OCI-LY7 (cell line): ENCODE data around the gene RAPGEF5. TPM values are rescaled to one million over a fixed set of nuclear protein-coding genes. Genes with fewer than 3 reads are reported as not detected.

Experiments used
- BruUV-seq: library from RNA; stranded (reverse); fragments of 400-500 nt; replicated peaks from 2 replicates; lab custom pipeline; 2021; lab: Mats Ljungman, UMichigan
- CTCF ChIA-PET: fragments of 300-600 bp; sonication (Branson Sonifier 250); formaldehyde crosslinking; loops from one replicate; lab custom pipeline; 2022; ENCODE audit warnings: antibody characterized with exemption; ENCODE audit not compliant: unreplicated experiment; lab: Charles Lee
- POLR2A ChIA-PET: fragments of 300-600 bp; sonication (Branson Sonifier 250); formaldehyde crosslinking; loops from one replicate; lab custom pipeline; 2022; ENCODE audit warnings: antibody characterized with exemption; lab: Charles Lee
- DNase-seq: peaks from one replicate; pipeline ENCODE4 v3.0.0-alpha.2; 2015; ENCODE audit warnings: low spot score
- H2AFZ ChIP-seq: fragments of 200-600 bp; sonication (generic), shearing (Covaris generic); 2 replicates; pipeline ENCODE4 v1.6.1; 2014; ENCODE audit warnings: mild to moderate bottlenecking, antibody characterized with exemption, low read length, moderate library complexity
- H3K27ac ChIP-seq: fragments of 200-600 bp; sonication (generic); 2 replicates; pipeline ENCODE4 v1.5.1; 2014; ENCODE audit warnings: mixed run types, low read depth, mild to moderate bottlenecking, moderate library complexity, low read length, inconsistent platforms; ENCODE audit not compliant: poor library complexity, severe bottlenecking
- H3K36me3 ChIP-seq: fragments of 200-600 bp; sonication (generic); 2 replicates; pipeline ENCODE4 v1.6.1; 2014; ENCODE audit warnings: mild to moderate bottlenecking, antibody characterized with exemption, low read length, moderate library complexity, mixed read lengths; ENCODE audit not compliant: insufficient read depth
- H3K4me1 ChIP-seq: fragments of 200-600 bp; sonication (generic); 2 replicates; pipeline ENCODE4 v1.5.1; 2014; ENCODE audit warnings: mild to moderate bottlenecking, low read length; ENCODE audit not compliant: insufficient read depth, poor library complexity, severe bottlenecking
- H3K4me2 ChIP-seq: fragments of 200-600 bp; sonication (generic); 2 replicates; pipeline ENCODE4 v1.6.1; 2014; ENCODE audit warnings: mild to moderate bottlenecking, low read length
- H3K4me3 ChIP-seq: fragments of 200-600 bp; sonication (generic); 2 replicates; pipeline ENCODE4 v1.5.1; 2014; ENCODE audit warnings: mild to moderate bottlenecking, low read depth, low read length; ENCODE audit not compliant: poor library complexity, severe bottlenecking
- H3K79me2 ChIP-seq: fragments of 200-600 bp; sonication (generic); 2 replicates; pipeline ENCODE4 v1.6.1; 2016; ENCODE audit warnings: low read depth, mild to moderate bottlenecking, low read length, moderate library complexity, mixed read lengths; ENCODE audit not compliant: insufficient read depth
- H3K9me2 ChIP-seq: fragments of 200-600 bp; sonication (generic); 2 replicates; pipeline ENCODE4 v1.6.1; 2016; ENCODE audit warnings: mild to moderate bottlenecking, low read length, mixed read lengths; ENCODE audit not compliant: insufficient read depth
- H3K9me3 ChIP-seq: fragments of 200-600 bp; sonication (generic); 2 replicates; pipeline ENCODE4 v1.6.1; 2014; ENCODE audit warnings: mild to moderate bottlenecking, mixed run types, low read length, mixed read lengths
- H4K20me1 ChIP-seq: fragments of 200-600 bp; sonication (generic); 2 replicates; pipeline ENCODE4 v1.6.1; 2014; ENCODE audit warnings: mild to moderate bottlenecking, antibody characterized with exemption, low read length, moderate library complexity, mixed read lengths; ENCODE audit not compliant: insufficient read depth
- EZH2phosphoT487 ChIP-seq: fragments of 200-600 bp; sonication (generic); IDR thresholded peaks from 2 replicates; pipeline ENCODE4 v1.6.1; 2018; ENCODE audit warnings: low read depth, borderline replicate concordance, mild to moderate bottlenecking, mixed run types, antibody characterized with exemption, low read length, moderate library complexity, mixed read lengths
- intact Hi-C: fragments of 100-400 bp; cut with micrococcal nuclease; formaldehyde crosslinking; loops from one replicate; pipeline ENCODE4 v1.10.0; 2022; ENCODE audit not compliant: unreplicated experiment
- total RNA-seq, 2 experiments: library from RNA; depleted of rRNA in 1 of 2; stranded (reverse); fragments of >200 nt in 1 of 2; shearing (Covaris generic) in 1 of 2; gene quantifications; 2 replicates each; pipeline ENCODE4 v1.2.3, GENCODE V29; 2014 to 2022
- TF ChIP-seq, protein P1 (sequence below): fragments of 200-600 bp; sonication (generic); conservative IDR thresholded peaks from 2 replicates; pipeline ENCODE4 v1.5.1; 2014; ENCODE audit warnings: mild to moderate bottlenecking, antibody characterized with exemption, low read length, moderate library complexity, mixed read lengths

RAPGEF5 gene
- total RNA-seq, 2 experiments from 2014 or later = 114 to 115 TPM

DNA sequence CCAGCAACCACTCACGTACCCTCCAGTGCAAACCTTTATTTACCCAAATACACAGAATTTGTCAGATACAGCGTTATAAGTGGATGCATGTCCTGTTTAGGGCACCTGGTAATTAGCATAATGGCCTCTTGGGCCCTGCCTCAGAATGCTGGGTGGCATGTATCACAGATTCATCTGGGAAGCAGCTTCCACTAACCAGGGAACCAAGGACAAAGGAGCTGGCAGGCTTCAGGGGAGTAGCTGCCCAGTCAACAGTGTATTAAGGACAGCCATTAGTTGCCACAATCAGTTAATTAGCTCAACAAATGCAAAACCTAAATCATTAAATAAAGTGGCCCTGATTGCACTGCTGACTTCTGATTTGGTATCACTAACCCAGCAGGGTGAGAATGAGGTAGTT, 105.7 kb downstream of the RAPGEF5 start:
- Histone ChIP-seq H3K27ac (no peak overlapping the region), H2AFZ (no peak overlapping the region), H3K9me2 (no peaks in the 10 kb centered on the region), H3K9me3 (peaks cover 6% of the 10 kb centered on the region; the same call in 1 of the 2 replicates), H3K79me2 (peaks cover 6% of the 10 kb centered on the region; the same call in 1 of the 2 replicates), H3K4me2 (no peak overlapping the region), H3K36me3 (peaks cover 89% of the 10 kb centered on the region), H3K4me1 (no peaks in the 10 kb centered on the region), H3K4me3 (no peak overlapping the region), H4K20me1 (no peaks in the 10 kb centered on the region)
- intact Hi-C loops = no loop called here
- ChIA-PET POLR2A (interaction anchor here (0.7 to 1.0 kb wide), 4 partner anchors 15 to 307 kb away, joined by 3 to 4 read pairs (median 3); no protein-coding TSS in a partner anchor), CTCF (no interaction called here)
- TF ChIP-seq, protein P1, sequence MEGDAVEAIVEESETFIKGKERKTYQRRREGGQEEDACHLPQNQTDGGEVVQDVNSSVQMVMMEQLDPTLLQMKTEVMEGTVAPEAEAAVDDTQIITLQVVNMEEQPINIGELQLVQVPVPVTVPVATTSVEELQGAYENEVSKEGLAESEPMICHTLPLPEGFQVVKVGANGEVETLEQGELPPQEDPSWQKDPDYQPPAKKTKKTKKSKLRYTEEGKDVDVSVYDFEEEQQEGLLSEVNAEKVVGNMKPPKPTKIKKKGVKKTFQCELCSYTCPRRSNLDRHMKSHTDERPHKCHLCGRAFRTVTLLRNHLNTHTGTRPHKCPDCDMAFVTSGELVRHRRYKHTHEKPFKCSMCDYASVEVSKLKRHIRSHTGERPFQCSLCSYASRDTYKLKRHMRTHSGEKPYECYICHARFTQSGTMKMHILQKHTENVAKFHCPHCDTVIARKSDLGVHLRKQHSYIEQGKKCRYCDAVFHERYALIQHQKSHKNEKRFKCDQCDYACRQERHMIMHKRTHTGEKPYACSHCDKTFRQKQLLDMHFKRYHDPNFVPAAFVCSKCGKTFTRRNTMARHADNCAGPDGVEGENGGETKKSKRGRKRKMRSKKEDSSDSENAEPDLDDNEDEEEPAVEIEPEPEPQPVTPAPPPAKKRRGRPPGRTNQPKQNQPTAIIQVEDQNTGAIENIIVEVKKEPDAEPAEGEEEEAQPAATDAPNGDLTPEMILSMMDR = no peak
- no peak for TF ChIP-seq EZH2phosphoT487
- BruUV-seq = no TSS peak
- DNase-seq = no peak

DNA sequence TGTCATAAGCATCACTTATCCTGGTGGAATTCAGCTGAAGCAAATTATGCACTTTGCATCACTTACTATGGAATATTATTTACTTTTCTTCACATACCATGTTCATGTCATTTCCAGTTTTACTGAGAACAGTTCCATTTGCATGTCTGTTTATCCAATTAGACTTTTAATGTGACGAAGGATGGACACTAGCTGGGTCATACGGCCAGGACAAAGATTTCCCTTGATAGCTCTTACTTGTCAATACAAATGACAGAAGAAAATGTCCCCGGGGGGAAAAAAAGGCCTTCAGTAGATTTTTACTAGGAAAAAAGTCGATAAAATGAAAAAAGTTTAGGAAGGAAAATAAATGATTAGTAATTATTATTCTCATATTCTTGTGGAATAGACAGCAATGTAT, 106.6 kb downstream of the RAPGEF5 start:
- BruUV-seq = no TSS peak
- Histone ChIP-seq H3K4me1 (no peaks in the 10 kb centered on the region), H3K9me3 (peaks cover 13% of the 10 kb centered on the region; the same call in 1 of the 2 replicates), H4K20me1 (no peaks in the 10 kb centered on the region), H2AFZ (no peak overlapping the region), H3K36me3 (peaks cover 89% of the 10 kb centered on the region), H3K4me3 (no peak overlapping the region), H3K9me2 (no peaks in the 10 kb centered on the region), H3K79me2 (peaks cover 15% of the 10 kb centered on the region; the same call in 1 of the 2 replicates), H3K27ac (no peak overlapping the region), H3K4me2 (no peak overlapping the region)
- no peak for DNase-seq
- POLR2A ChIA-PET = interaction anchor here (0.8 to 1.6 kb wide), 3 partner anchors 8 to 14 kb away, joined by 3 to 11 read pairs (median 3); no protein-coding TSS in a partner anchor
- intact Hi-C loops = no loop called here
- no peak for TF ChIP-seq EZH2phosphoT487
- TF ChIP-seq, protein P1 = no peak
- CTCF ChIA-PET = no interaction called here

DNA sequence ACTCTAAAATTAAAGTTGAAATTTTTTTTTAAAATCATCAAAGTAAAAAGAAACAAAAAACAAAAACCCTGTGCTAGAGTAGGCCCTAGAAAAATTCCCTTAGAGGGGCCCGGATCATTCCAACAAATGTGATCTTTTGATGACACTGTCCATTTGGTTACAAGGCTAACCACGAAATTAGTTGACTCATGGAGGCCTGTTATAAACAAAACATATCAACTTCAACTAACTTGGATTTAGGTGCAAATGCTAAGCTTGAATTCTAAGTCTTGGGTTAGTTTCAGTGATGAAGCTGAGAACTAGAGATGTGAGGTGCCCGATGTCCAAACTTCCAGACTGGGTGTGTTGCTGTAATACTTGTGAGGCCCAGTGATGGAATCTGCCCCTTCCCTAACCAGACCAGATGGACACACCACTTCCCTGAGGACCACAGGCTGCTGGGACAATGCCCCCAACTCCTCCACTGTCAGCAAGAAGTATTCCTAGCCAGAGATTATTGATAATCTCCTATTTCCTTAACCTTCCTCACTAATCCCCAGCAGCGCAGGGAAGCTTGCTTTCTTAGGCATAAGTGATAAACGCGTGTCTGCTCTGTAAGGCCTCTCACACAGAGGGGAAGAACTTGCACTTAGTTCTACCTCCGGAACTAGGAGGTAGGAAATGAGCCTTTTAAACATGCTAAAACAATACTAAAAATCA, 108.7 kb downstream of the RAPGEF5 start:
- ChIA-PET CTCF (no interaction called here), POLR2A (interaction anchor here (0.8 kb wide), 1 partner anchor 11 kb away, joined by 3 read pairs; no protein-coding TSS in a partner anchor)

More for the DNA sequence above, 108.7 kb downstream of the RAPGEF5 start:
- no peak overlapping the region for H3K4me3 ChIP-seq
- no peak overlapping the region for H3K4me2 ChIP-seq
- H3K79me2 ChIP-seq = peaks cover 20% of the 10 kb centered on the region; the same call in 1 of the 2 replicates
- H4K20me1 ChIP-seq = no peaks in the 10 kb centered on the region
- intact Hi-C loops = no loop called here
- no peaks in the 10 kb centered on the region for H3K4me1 ChIP-seq
- H3K36me3 ChIP-seq = peaks cover 91% of the 10 kb centered on the region
- no peak overlapping the region for H3K27ac ChIP-seq
- no peak for DNase-seq
- peaks cover 13% of the 10 kb centered on the region; the same call in 1 of the 2 replicates for H3K9me3 ChIP-seq
- BruUV-seq = no TSS peak
- H2AFZ ChIP-seq = no peak overlapping the region
- no peak for TF ChIP-seq EZH2phosphoT487
- TF ChIP-seq, protein P1 = no peak
- H3K9me2 ChIP-seq = no peaks in the 10 kb centered on the region
